Duodenal mucosa (tissue), 2 donors: Measurements from ENCODE around the gene PARD6B.
"Not testable (repeated sequence)": the region's sequence is repeated elsewhere in the genome, so short reads cannot be mapped to it uniquely, and the experiment has no call there.

ENCODE experiments used
- H3K27ac ChIP-seq: one replicate; pipeline ENCODE4 v1.7.0; 2013; ENCODE audit warnings: low read depth, low read length
- H3K27me3 ChIP-seq, 2 donors: one replicate each; pipeline ENCODE4 v1.7.0; 2013; ENCODE audit warnings: low read length in 2 of 2, control low read depth in 1 of 2; ENCODE audit not compliant: insufficient read depth in 2 of 2, control insufficient read depth in 1 of 2
- H3K36me3 ChIP-seq, 2 donors: one replicate each; pipeline ENCODE4 v1.7.0; 2013; ENCODE audit warnings: low read length in 2 of 2, control low read depth in 1 of 2; ENCODE audit not compliant: insufficient read depth in 2 of 2, control insufficient read depth in 1 of 2
- H3K4me1 ChIP-seq, 2 donors: one replicate each; pipeline ENCODE4 v1.7.0; 2013; ENCODE audit warnings: low read length in 2 of 2, control low read depth in 1 of 2; ENCODE audit not compliant: insufficient read depth in 2 of 2, control insufficient read depth in 1 of 2
- H3K4me3 ChIP-seq, 2 donors: one replicate each; pipeline ENCODE4 v1.7.0; 2013; ENCODE audit warnings: low read length in 2 of 2, low read depth in 1 of 2
- H3K9ac ChIP-seq, 2 donors: one replicate each; pipeline ENCODE4 v1.7.0; 2013; ENCODE audit warnings: low read length in 2 of 2, low read depth in 1 of 2
- H3K9me3 ChIP-seq, 2 donors: one replicate each; pipeline ENCODE4 v1.7.0; 2013; ENCODE audit warnings: low read length in 2 of 2, control low read depth in 1 of 2; ENCODE audit not compliant: control insufficient read depth in 1 of 2

PARD6B gene

DNA sequence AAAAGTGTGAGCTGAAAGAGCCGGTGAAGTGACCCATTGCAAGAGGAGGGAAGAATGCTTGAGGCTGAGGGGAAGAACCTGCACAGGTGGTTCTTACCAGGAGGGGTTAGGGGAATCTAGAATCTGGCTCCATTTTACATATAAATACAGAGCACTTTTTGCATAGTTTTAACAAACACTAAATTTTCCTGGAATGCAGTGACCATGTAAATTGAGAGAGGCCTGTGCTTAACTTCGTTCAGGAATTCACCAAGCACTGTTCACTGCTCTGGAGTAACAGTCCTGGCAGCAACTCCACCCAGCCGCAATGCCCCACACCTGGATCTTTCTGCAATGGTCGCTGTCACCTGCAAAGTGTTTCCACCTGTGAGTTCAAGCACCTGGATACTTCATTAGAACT lies 26.9 kb upstream of the PARD6B start:
- Histone ChIP-seq H3K4me3 (no peak overlapping the region), H3K9me3 (no peaks in the 10 kb centered on the region), H3K36me3 (no peaks in the 10 kb centered on the region), H3K4me1 (peaks cover 0 to 5% of the 10 kb centered on the region in 2 donors), H3K27me3 (no peaks in the 10 kb centered on the region), H3K27ac (no peak overlapping the region), H3K9ac (no peak overlapping the region)

- H3K27ac ChIP-seq, result no peak overlapping the region
- no peak overlapping the region for H3K4me3 ChIP-seq
- no peaks in the 10 kb centered on the region for H3K9me3 ChIP-seq
- H3K36me3 ChIP-seq, result no peaks in the 10 kb centered on the region
- H3K27me3 ChIP-seq, result no peaks in the 10 kb centered on the region
- no peak overlapping the region for H3K9ac ChIP-seq
- H3K4me1 ChIP-seq, result peaks cover 0 to 5% of the 10 kb centered on the region in 2 donors
Measured at GRCh38 chr20:50704971-50705370, 26.4 kb upstream of the PARD6B start.

GRCh38 chr20:50708845-50709635 lies 22.3 kb upstream of the PARD6B start:
- no peaks in the 10 kb centered on the region for H3K27me3 ChIP-seq
- no peak overlapping the region for H3K27ac ChIP-seq
- no peak overlapping the region for H3K9ac ChIP-seq

DNA sequence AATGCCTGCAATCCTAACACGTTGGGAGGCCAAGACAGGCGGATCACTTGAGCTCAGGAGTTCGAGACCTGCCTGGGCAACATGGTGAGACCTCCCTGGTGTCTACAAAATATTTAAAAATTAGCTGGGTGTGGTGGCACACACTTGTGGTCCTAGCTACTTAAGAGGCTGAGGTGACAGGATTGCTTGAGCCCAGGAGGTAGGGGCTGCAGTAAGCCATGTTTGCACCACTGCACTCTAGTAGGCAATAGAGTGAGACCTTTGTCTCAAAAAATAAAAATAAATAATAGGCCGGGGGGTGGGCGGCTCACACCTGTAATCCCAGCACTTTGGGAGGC lies 21.8 kb upstream of the PARD6B start:
- Histone ChIP-seq H3K4me1 (peaks cover 4 to 13% of the 10 kb centered on the region in 2 donors), H3K9ac (no peak overlapping the region), H3K36me3 (no peaks in the 10 kb centered on the region), H3K27ac (no peak overlapping the region), H3K27me3 (no peaks in the 10 kb centered on the region), H3K9me3 (no peaks in the 10 kb centered on the region), H3K4me3 (no peak overlapping the region)

More at GRCh38 chr20:50708845-50709635, 22.3 kb upstream of the PARD6B start:
- Histone ChIP-seq H3K9me3 (no peaks in the 10 kb centered on the region), H3K36me3 (no peaks in the 10 kb centered on the region), H3K4me1 (peaks cover 4 to 13% of the 10 kb centered on the region in 2 donors), H3K4me3 (no peak overlapping the region)

- no peak overlapping the region for H3K9ac ChIP-seq
- no peaks in the 10 kb centered on the region for H3K27me3 ChIP-seq
- no peak overlapping the region for H3K27ac ChIP-seq
- H3K4me3 ChIP-seq, result no peak overlapping the region
- H3K36me3 ChIP-seq, result no peaks in the 10 kb centered on the region
- H3K4me1 ChIP-seq, result peaks cover 4 to 13% of the 10 kb centered on the region in 2 donors
- no peaks in the 10 kb centered on the region for H3K9me3 ChIP-seq
Measured at GRCh38 chr20:50710492-50711063, 20.8 kb upstream of the PARD6B start.

GRCh38 chr20:50711113-50711825 lies 20.1 kb upstream of the PARD6B start:
- no peak overlapping the region for H3K27ac ChIP-seq

GRCh38 chr20:50712771-50713656 lies 18.4 kb upstream of the PARD6B start:
- Histone ChIP-seq H3K27ac (no peak overlapping the region), H3K9ac (no peak overlapping the region), H3K4me1 (peaks cover 4 to 9% of the 10 kb centered on the region in 2 donors), H3K4me3 (no peak overlapping the region), H3K9me3 (no peaks in the 10 kb centered on the region), H3K27me3 (no peaks in the 10 kb centered on the region), H3K36me3 (no peaks in the 10 kb centered on the region)

More at GRCh38 chr20:50711113-50711825, 20.1 kb upstream of the PARD6B start:
- no peak overlapping the region for H3K9ac ChIP-seq
- H3K27me3 ChIP-seq, result no peaks in the 10 kb centered on the region
- no peaks in the 10 kb centered on the region for H3K9me3 ChIP-seq
- H3K36me3 ChIP-seq, result no peaks in the 10 kb centered on the region
- peaks cover 4 to 13% of the 10 kb centered on the region in 2 donors for H3K4me1 ChIP-seq
- no peak overlapping the region for H3K4me3 ChIP-seq

DNA sequence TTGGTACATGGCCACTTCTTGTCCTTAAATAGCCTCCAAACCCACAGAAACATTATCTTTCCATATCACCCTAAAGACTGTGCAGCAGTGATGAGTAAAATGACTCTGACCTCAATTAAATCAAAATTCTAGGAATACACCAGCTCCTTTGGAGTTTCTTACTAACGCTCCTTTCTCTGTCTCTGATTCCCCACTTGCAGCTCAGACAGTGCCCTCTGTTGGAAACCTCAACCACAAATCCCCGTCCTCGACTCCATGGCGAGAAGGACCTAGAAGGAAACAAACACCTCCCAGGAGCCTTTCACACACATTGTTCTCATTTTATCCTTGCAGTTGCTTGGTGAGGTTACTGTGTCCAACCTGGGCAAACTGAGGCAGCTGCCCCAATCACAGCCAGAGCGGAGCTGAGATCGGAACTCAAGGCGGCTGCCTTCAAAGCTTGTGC lies 17.7 kb upstream of the PARD6B start:
- H3K9me3 ChIP-seq, result no peaks in the 10 kb centered on the region
- no peak overlapping the region for H3K4me3 ChIP-seq
- H3K9ac ChIP-seq, result no peak overlapping the region
- no peak overlapping the region for H3K27ac ChIP-seq
- H3K4me1 ChIP-seq, result peaks cover 4 to 9% of the 10 kb centered on the region in 2 donors
- no peaks in the 10 kb centered on the region for H3K27me3 ChIP-seq
- no peaks in the 10 kb centered on the region for H3K36me3 ChIP-seq

GRCh38 chr20:50714426-50714825 lies 17.0 kb upstream of the PARD6B start:
- H3K27ac ChIP-seq, result not testable (repeated sequence)

More at GRCh38 chr20:50714426-50714825, 17.0 kb upstream of the PARD6B start:
- not testable (repeated sequence) for H3K9ac ChIP-seq, H3K36me3 ChIP-seq, H3K27me3 ChIP-seq, H3K4me3 ChIP-seq, H3K9me3 ChIP-seq, H3K4me1 ChIP-seq
